Heart left ventricle (tissue), 16 donors: Measurements from ENCODE around the gene ECEL1. TPM values are rescaled to one million over a fixed set of nuclear protein-coding genes. Genes with fewer than 3 reads are reported as not detected.

Source experiments
- ATAC-seq, 4 donors: fragments of 200-7000 bp; cut with Tn5 transposase; one replicate each; pipeline ENCODE4 v1.9.1; 2020 to 2022; ENCODE audit warnings: moderate library complexity in 4 of 4, mild to moderate bottlenecking in 3 of 4, moderate number of reproducible peaks in 1 of 4
- DNase-seq, 5 donors: peaks; one replicate each; pipeline ENCODE4 v3.0.0-alpha.2; 2020
- H3K27ac ChIP-seq, 12 donors: fragments of 200-600 bp; sonication (generic) in 4 of 12; one replicate each; pipeline versions ENCODE4 v1.5.0 to v1.8.0; 2016 to 2022; ENCODE audit warnings: mild to moderate bottlenecking in 2 of 12
- H3K27me3 ChIP-seq, 9 donors: fragments of 200-600 bp; sonication (generic) in 2 of 9; one replicate each; pipeline versions ENCODE4 v1.5.1 to v1.8.0; 2016 to 2022; ENCODE audit warnings: mild to moderate bottlenecking in 3 of 9
- H3K36me3 ChIP-seq, 9 donors: fragments of 200-600 bp; sonication (generic) in 2 of 9; one replicate each; pipeline versions ENCODE4 v1.5.0 to v1.8.0; 2018 to 2022; ENCODE audit warnings: mild to moderate bottlenecking in 2 of 9
- H3K4me1 ChIP-seq, 12 donors: fragments of 200-600 bp; sonication (generic) in 4 of 12; one replicate each; pipeline versions ENCODE4 v1.5.0 to v1.8.0; 2016 to 2022; ENCODE audit warnings: mild to moderate bottlenecking in 3 of 12
- H3K4me3 ChIP-seq, 12 donors: fragments of 200-600 bp; sonication (generic) in 4 of 12; one replicate each; pipeline versions ENCODE4 v1.5.0 to v1.8.0; 2017 to 2022; ENCODE audit warnings: mild to moderate bottlenecking in 9 of 12, moderate library complexity in 4 of 12
- H3K9me3 ChIP-seq, 12 donors: fragments of 200-600 bp; sonication (generic) in 4 of 12; one replicate each; pipeline versions ENCODE4 v1.5.0 to v1.8.0; 2016 to 2022; ENCODE audit warnings: mild to moderate bottlenecking in 1 of 12
- POLR2A ChIP-seq, 2 donors: fragments of 450-650 bp; IDR thresholded peaks; one replicate each; pipeline ENCODE4 v1.6.1; 2017; ENCODE audit warnings: antibody characterized with exemption in 2 of 2, mild to moderate bottlenecking in 2 of 2, moderate library complexity in 2 of 2
- WGBS, 4 donors: extraction: QIAGEN DNeasy Blood & Tissue Kit in 2 of 4; methylation state at CpG; one replicate each; pipeline versions ENCODE4 v1.1.5 to v1.1.7; 2013 to 2018; 5-methylcytosine and 5-hydroxymethylcytosine counted together
- intact Hi-C, 10 donors: fragments of 100-400 bp; cut with DNase I; formaldehyde crosslinking; loops; one replicate each; pipeline versions ENCODE4 v1.11.1 to v1.14.2; 2022
- polyA plus RNA-seq, 2 donors: library from polyadenylated mRNA; stranded (reverse); fragments of 200-250 nt; gene quantifications; one replicate each; pipeline ENCODE4 v1.2.3, GENCODE V29; 2013
- total RNA-seq, 9 donors: library from RNA; depleted of rRNA in 2 of 9; stranded (reverse); fragments of >200 nt in 2 of 9; fragmentation: NEBNext Ultra II Directional in 3 of 9; extraction: Animal tissue kit (Norgen Biotek cat#: 25700) in 3 of 9; gene quantifications; one replicate each; pipeline versions ENCODE4 v1.1.0 to v1.2.4, GENCODE V29; 2016 to 2023
- TF ChIP-seq, protein P1 (sequence below), 12 donors: fragments of 200-600 bp; sonication (generic) in 4 of 12; IDR thresholded peaks; one replicate each; pipeline versions ENCODE4 v1.5.0 to v1.8.0; 2018 to 2022; ENCODE audit warnings: antibody characterized with exemption in 12 of 12, mild to moderate bottlenecking in 5 of 12
- donor health status: ischemic (EF 13 %, LVEDD 7.1; RV severe dilation, severe dysfunction).
- donor health status: healthy with polysubstance abuse.
- donor health status: DM: no; HTN: yes; CAD: no.
- donor health status: DM: no; HTN: no; CAD: no.
- donor health status: ischemic (EF 25% LVEDD 6.9; RV normal size, moderate dysfunction).
- donor health status: ischemic (EF 25% LVEDD 5.7; RV mildly dilated, moderate dysfunction).
- donor health status: healthy.
- donor health status: DM: yes; HTN: yes; CAD: no.
- donor health status: ischemic (EF 35%, LVEDD 5.7; RV mildly dilated, moderate dysfunction).
- donor health status: nonischemic (EF 11% LVEDD 7.7; RV severe dilation, severe dysfunction).
- donor health status: DM: yes; HTN: yes; CAD: no.
- donor health status: PGD.
- donor health status: ischemic (EF 29% LVEDD 5.4; RV normal size, mild dysfunction).
- donor health status: nonischemic (EF 23%, LVEDD 6.1; RV moderate dilation, normal function).

The ECEL1 gene
- total and polyA plus RNA-seq, 11 donors, result 0.20 to 1.4 (median 0.32) TPM; not detected in 3

DNA sequence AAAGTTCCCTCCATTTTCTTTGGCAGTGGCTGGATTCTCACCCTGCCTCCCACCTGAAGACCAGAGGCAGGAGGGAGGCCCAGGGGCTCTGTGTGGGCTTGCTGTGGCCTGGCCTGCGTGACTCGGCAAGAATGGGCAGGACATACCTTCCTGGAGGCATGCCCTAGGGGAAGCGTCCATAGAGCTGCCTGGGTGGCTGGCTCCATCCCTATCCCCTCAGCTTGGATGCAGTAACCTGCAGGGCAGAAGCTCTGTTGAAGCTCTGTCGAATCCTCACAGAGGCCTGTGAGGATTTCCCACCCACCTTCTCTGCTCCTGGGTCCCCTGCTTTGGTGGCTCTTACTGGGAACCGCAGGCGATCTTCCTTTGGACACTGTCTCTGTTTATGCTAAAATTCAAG lies 31.2 kb upstream of the ECEL1 start:
- Histone ChIP-seq H3K36me3 (no peaks in the 10 kb centered on the region), H3K27ac (no peak overlapping the region), H3K9me3 (no peaks in the 10 kb centered on the region), H3K27me3 (peaks cover 24 to 53% (median 36%) of the 10 kb centered on the region in 9 donors), H3K4me3 (no peak overlapping the region), H3K4me1 (peaks cover 0 to 22% (median 11%) of the 10 kb centered on the region in 12 donors)
- WGBS, 4 donors, result 61 to 73% (median 71%) methylated on average over 6 of the region's 6 CpGs
- no peak for DNase-seq
- ATAC-seq, result no peak
- TF ChIP-seq, protein P1, sequence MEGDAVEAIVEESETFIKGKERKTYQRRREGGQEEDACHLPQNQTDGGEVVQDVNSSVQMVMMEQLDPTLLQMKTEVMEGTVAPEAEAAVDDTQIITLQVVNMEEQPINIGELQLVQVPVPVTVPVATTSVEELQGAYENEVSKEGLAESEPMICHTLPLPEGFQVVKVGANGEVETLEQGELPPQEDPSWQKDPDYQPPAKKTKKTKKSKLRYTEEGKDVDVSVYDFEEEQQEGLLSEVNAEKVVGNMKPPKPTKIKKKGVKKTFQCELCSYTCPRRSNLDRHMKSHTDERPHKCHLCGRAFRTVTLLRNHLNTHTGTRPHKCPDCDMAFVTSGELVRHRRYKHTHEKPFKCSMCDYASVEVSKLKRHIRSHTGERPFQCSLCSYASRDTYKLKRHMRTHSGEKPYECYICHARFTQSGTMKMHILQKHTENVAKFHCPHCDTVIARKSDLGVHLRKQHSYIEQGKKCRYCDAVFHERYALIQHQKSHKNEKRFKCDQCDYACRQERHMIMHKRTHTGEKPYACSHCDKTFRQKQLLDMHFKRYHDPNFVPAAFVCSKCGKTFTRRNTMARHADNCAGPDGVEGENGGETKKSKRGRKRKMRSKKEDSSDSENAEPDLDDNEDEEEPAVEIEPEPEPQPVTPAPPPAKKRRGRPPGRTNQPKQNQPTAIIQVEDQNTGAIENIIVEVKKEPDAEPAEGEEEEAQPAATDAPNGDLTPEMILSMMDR (IDR thresholded peaks at IDR 0.05), result no peak
- no peak for TF ChIP-seq POLR2A (IDR thresholded peaks at IDR 0.05)
- intact Hi-C loops, result loop anchor here in 1 of 10 donors (5.0 kb wide), 1 partner anchor 72 kb away; no protein-coding TSS in a partner anchor

DNA sequence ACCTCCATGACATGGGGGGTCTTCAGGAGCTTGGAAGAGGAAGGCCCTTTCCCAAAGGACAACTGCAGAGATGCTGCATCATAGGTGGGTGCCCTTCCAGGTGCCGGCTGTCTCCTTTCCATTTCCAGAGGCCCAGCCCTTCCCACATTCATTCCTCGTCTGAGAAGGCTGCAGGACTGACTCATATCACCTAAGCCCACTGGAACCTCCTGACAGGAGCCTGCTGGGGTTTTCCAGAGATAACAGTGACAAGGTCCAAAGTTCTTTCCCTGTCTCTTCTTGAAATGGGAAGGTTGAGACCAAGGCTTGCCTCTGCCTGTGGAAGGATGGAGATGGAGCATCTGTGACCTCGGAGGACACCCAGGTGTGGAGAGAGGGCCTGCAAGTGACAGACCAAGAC lies 28.9 kb upstream of the ECEL1 start:
- no peaks in the 10 kb centered on the region for H3K9me3 ChIP-seq
- no peak for ATAC-seq
- peaks cover under 1 to 41% (median 13%) of the 10 kb centered on the region in 9 donors for H3K27me3 ChIP-seq
- intact Hi-C loops, result loop anchor here in 1 of 10 donors (5.0 kb wide), 1 partner anchor 69 kb away; no protein-coding TSS in a partner anchor
- H3K36me3 ChIP-seq, result no peaks in the 10 kb centered on the region
- no peak overlapping the region for H3K27ac ChIP-seq
- TF ChIP-seq, protein P1 (IDR thresholded peaks at IDR 0.05), result no peak
- TF ChIP-seq POLR2A (IDR thresholded peaks at IDR 0.05), result no peak
- H3K4me1 ChIP-seq, result peaks cover 0 to under 1% (median 0%) of the 10 kb centered on the region in 12 donors
- H3K4me3 ChIP-seq, result no peak overlapping the region
- 78 to 91% (median 86%) methylated on average over 3 of the region's 3 CpGs for WGBS, 4 donors
- no peak for DNase-seq

DNA sequence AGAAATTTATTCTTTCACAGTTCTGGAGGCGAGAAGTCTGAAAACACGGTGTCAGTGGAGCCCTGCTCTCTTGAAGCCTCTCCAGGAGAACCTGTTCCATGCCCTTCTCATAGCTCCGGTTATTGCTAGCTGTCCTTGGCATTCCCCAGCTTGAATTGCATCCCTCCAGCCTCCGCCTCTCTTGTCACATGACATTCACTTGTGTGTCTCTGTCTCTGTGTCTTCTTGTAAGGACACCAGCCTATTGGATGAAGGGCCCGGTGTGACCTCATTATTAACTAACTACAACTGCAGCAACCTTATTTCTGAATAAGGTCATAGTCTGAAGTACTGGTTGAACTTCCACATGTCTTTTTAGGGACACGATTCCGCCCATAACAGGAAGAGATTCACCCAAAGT lies 28.0 kb upstream of the ECEL1 start:
- no peak for DNase-seq
- intact Hi-C loops, result loop anchor here in 1 of 10 donors (5.0 kb wide), 1 partner anchor 68 kb away; no protein-coding TSS in a partner anchor
- no peak overlapping the region for H3K4me3 ChIP-seq
- peaks cover 0 to 31% (median 5%) of the 10 kb centered on the region in 9 donors for H3K27me3 ChIP-seq
- no peaks in the 10 kb centered on the region for H3K9me3 ChIP-seq
- TF ChIP-seq, protein P1 (IDR thresholded peaks at IDR 0.05), result no peak
- TF ChIP-seq POLR2A (IDR thresholded peaks at IDR 0.05), result no peak
- H3K4me1 ChIP-seq, result peaks cover 0 to 3% (median 0%) of the 10 kb centered on the region in 12 donors
- WGBS, 4 donors, result 84 to 93% (median 88%) methylated on average over 7 of the region's 7 CpGs
- no peak for ATAC-seq
- no peak overlapping the region for H3K27ac ChIP-seq
- H3K36me3 ChIP-seq, result no peaks in the 10 kb centered on the region

- no peak overlapping the region for H3K4me3 ChIP-seq
- no peak overlapping the region for H3K27ac ChIP-seq
- peaks cover 0 to 19% (median 0%) of the 10 kb centered on the region in 9 donors for H3K27me3 ChIP-seq
- no peak for DNase-seq
- H3K4me1 ChIP-seq, result peaks cover 0 to 3% (median 0%) of the 10 kb centered on the region in 12 donors
- ATAC-seq, result no peak
- no peaks in the 10 kb centered on the region for H3K36me3 ChIP-seq
- intact Hi-C loops, result no loop called here
- H3K9me3 ChIP-seq, result no peaks in the 10 kb centered on the region
- TF ChIP-seq POLR2A (IDR thresholded peaks at IDR 0.05), result no peak
- TF ChIP-seq, protein P1 (IDR thresholded peaks at IDR 0.05), result no peak
- WGBS, 4 donors, result 82 to 88% (median 84%) methylated on average over 5 of the region's 5 CpGs
These were observed 25.7 kb upstream of the ECEL1 start for GRCh38 chr2:232513353-232513752.
